ENCODE measurements around the gene MECP2.
"Not testable (repeated sequence)": the region's sequence is repeated elsewhere in the genome, so short reads cannot be mapped to it uniquely, and the experiment has no call there.

MECP2 gene

DNA sequence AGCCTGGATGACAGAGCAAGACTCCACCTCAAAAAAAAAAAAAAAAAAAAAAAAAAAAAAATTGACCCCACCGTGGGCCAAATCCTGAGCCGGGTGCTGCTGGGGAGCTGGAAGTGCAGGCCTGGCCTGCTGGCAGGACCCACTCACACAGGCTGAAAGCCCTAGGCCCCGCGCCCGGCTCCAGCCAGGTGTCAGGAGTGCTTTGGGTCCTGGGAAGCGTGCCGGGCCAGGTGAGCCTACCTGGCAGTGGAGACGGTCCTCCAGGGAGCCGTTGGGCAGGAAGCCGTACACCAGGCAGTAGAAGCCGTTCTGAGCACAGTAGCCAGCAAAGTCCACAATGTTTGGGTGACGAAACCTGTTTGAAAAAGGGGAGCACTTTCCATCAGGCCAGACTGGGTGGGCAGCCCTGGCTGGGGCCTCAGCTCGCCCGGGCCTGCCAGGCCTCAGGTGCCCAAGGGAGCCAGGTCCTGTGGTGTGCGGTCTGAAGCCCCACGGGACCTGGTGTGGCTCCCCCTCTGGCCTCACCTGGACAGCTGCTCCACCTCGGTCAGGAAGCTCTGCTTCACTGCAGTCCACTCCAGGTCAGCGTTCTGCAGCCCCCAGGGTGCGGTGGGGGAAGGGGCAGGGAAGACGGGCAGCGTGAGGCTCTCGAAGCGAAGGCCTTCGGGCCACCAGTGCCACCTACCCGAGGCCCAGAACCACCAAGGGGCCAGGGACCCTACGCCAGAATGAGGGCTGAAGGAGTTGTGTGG is 79.6 kb downstream of the MECP2 start:
- DNase-seq (ENCODE audit: low spot score), result no peak

DNA sequence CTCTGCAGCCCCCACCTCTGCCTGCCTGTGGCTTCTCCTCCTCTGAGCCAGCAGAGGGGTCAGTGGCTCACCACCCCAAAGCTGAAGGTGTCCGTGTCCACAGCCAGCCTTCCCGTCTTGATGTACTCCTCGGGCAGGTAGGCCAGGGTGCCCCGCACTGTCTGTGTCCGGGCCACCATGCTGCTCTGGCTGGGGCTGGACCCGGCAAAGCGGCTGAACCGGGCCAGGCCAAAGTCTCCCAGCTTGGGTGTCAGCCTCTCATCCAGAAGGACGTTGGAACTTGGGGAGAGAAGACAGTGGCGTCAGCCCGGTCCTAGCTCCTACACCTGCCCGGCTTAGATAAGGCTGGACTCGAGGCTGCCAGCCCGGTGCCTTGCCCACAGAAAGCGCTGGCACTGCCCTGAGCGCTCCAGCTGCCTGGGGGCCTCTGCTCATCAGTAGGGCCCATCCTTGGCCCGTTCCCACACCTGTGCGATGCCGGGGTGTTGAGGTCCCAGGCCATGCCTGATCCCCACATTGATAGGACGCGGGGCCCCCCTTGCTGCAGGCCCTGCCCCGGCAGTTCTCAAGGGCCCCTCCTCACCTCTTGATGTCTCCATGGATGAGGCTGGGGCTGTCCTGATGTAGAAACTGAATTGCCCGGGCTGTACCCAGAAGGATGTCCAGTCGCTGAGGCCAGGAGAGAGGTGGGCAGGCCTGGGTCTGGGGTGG is 81.0 kb downstream of the MECP2 start:
- no peak for DNase-seq (ENCODE audit: low spot score)

DNA sequence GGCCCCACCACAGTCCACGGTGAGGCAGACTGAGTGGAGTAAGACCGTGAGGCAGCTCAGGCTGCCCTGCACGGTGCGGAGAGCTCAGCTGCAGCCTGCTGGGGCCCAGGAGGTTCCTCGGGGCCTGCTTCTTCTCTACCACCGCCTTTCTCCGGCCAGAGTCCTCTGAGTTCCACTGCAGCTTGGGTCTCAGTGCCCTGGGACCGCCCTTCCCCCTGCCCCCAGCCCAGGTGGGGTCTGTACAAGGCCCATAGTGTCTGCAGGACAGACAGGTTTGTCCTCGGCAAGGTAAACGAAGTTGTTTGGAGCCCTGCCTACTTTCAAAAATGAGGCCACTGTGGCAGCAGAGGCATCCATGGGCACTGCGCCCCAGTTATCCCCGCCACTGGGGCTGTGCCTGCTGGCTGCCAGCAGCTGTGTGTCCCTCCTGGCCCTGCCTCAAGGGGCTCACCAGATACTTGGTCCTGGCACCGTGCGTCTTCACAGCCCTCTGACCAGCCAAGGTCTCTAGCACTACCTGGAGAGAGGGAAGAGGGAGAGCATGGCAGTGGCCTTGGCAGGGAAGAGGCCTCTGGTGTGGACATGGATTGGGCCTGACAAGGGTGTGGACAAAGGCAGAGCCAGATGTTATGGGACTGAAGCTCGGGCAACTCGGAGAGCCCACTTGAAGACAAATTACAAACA is 81.8 kb downstream of the MECP2 start:
- no peak for DNase-seq (ENCODE audit: low spot score)

DNA sequence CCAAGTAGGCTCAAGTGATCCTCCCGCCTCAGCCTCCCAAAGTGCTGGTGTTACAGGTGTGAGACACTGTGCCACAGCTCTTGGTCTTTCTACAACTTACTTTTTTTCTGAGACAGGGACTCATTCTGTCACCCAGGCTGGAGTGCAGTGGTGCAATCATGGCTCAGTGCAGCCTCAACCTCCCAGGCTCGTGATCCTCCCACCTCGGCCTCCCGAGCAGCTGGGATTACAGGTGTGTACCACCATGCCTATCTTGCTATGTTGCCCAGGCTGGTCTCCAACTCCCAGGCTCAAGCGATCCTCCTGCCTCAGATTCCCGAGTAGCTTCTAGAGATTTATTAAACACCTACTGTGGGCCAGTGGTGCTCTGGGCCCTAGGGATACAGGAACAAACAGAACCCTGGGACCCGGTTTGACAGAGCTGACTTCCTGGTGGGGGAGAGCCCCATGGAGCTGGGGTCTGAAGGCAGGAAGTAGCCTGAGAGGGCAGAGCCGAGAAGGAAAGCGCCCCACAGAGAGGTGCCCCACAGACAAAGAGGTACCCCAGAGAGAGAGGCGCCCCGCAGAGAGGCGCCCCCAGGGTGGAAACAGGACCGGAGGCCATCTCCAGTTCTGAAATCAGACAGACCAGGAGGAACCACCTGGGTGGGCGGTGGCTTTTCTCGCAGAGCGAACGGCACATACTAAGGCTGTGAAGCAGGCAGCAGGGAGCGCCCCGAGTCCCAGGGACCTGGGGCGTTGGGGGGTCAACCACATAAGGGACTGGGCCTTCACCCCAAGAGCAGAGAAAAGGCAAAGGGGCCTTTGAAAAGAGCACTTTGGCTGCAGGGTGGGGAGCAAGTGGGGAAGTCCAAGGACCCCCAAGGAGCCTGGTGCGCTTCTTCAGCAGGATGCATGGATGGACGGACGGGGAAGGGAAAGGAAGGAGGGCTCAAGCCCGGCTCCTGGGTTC is 82.8 kb downstream of the MECP2 start:
- no peak for DNase-seq (ENCODE audit: low spot score)

DNA sequence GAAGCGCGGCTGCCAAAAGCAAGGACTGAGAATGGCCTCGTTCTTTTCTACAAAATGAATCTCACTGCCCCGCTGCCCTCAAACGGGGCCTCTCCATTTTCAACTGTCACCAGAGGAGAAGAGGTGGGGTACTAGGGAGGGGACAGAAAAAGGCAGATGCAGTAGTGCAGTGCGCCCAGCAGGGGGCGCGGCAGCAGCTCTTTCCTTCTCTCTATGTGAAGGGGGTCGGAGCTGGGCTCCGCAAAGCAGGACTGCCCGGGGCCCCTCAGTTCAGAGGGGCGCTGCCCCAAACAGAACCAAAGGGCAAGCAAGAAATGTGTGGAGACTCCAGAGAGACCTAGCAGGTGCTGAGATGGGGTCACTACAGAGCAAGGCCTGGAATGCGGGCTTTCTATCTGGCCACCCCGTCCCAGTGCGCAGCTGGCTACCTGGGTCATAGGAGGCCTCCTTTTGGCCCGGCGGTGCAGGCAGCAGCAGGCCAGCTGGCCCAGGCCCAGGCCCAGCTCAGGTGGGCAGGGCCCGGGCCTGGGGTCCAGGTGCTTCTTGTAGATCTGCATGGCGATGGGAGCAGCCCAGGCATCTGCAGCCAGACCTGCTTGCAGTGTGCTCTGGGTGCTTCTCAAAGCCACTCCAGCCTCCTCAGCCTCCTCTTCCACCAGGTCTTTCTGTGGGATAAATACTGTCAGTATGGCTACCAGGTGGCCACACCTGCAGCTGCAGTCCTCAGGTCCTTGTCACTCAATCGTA is 83.7 kb downstream of the MECP2 start:
- DNase-seq (ENCODE audit: low spot score), result peak; percentile 53

DNA sequence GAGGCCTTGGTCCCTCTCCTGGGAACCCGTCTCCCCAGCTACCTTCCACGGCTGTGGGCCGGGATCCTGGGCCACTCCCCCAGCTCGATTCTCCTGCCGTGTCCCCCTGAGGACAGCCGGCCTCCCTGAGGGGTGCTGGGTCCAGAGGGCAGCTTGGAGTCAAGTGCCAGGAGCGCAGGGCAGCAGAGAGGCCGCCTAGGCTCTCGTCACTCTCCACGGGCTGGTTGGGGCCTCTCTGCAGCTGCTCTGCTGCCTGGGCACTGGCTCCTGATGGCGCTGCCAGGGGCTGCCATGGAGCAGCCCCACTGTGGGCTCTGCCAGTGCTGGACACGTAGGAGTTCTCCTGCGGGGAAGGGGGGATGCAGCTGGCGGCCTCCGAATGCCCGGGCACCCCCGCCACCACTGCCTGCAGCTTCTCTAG is 84.5 kb downstream of the MECP2 start:
- DNase-seq (ENCODE audit: low spot score), result no peak

DNA sequence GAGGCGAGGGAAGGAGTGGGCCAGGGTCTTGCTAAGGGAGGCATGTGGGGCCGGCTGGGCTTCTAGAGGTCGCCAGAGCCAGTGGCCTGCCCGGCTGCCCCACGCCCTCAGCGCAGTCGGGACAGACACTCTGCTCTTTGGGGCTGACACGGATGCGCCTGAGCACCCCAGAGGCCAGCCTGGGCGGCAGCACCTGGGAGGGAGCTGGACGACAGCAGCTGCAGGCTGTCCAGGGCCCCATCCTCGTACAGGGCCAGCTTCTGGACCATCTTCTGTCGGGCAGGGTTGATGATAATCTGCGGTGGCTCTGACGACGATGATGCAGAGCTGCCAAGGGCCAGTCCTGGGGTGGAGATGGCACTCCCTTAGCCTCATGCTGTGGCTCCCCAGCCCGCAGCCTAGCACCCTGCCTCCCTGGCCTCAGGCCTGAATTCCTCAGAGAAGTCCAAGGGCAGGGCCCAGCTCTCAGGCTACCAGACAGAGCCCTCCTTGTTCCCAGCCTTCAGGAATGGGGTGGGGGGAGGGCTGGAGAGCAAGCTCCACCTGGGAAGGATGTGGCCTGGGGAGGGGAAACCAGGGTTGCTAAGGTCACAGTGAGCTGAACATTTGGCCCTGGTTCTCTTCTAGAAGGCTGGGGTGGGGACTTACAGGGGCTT is 85.1 kb downstream of the MECP2 start:
- DNase-seq (ENCODE audit: low spot score), result no peak

DNA sequence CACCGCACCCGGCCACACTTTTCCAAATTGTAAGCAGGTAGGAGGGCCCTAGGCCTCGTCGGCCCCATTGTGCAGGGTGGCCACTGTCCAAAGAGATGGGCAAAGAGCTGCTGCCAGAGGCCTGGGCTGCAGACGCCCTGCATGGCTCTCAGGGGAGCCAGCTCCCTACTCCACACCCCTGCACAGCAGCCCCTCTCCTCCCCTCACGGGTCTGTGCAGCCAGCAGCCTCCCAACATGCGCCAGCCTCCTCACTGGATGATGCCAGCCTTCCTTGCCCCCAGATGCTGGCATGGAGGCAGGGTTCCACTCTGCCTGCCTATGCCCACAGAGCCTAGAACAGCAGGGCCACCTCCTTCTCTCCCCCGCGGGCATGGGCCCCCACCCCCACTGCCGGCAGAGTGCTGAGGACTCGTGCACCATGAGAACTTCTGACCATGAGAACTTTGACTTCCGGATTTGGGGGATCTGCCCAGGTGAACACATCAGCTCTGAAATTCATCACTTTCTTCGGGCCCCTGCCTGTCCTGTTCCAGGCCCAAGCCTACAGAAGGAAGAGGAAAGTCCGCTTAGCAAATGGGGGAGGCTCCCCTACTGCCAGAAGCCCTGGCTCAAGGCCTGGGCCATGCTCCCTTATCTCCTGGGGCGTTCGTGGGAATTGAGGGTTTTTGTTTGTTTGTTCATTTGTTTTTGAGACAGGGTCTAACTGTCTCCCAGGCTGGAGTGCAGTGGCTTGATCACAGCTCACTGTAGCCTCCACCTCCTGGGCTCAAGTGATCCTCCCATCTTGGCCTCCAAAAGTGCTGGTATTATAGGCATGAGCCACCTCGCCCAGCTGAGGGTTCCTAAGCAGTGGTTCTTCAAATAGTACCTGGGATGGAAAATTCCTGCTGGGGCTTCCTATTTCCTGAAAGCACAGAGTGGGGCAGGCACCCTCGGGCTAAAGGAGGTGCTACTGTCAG is 85.9 kb downstream of the MECP2 start:
- DNase-seq (ENCODE audit: low spot score), result no peak

DNA sequence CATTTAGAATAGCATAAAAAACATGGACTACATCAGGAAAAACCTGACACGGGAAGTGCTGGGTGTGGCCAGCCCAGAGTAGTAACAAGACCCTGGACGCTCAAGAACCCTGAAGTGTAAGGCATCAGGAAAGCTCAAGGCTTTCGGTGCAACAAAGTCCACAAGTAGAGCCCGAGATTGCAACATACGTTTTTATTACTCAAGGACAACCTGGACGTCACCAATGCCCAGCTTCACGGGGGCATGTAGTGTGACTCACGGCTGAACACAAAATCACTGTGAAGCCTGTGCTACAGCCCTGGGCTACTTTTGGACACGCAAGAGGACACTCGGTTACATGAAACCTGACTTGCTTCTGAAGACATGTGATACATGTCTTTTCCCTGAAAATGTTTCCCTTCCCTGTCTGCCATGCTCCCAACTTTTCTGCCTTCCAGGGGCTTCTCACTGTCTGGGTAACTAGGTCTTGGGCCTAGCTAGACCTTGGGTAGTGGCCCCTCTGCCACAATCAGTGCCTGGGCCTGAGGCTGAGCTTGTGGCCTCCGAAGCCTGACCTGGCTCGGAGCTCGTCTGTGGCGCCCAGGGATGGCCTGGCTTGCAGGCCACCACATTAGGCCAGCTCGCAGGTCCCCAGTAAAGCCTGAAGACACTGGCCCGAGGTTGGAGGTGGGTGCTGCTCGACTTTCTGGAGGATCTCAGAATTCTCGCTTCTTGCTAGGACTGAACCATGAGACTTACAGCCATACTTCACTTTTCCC is 87.0 kb downstream of the MECP2 start:
- no peak for DNase-seq (ENCODE audit: low spot score)

DNA sequence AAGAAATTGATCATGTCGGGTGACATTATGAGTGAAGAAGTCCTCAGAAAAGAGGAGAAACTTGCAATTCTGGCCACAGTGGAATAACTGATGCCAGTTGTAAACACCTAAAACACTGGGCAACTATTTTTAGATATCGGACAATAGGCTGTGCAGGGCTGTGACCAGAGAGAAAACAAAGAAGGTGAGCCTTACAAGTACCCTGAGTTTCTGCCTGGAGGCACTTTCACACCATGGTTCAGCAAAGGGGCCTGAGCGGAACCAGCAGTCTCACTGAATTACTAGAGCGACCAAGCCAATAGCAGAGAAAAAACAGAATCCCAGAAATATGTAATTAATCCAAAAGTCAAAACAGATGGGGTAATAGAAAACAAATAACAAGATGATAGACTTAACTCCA is 89.0 kb downstream of the MECP2 start:
- no peak for DNase-seq (ENCODE audit: low spot score)

DNA sequence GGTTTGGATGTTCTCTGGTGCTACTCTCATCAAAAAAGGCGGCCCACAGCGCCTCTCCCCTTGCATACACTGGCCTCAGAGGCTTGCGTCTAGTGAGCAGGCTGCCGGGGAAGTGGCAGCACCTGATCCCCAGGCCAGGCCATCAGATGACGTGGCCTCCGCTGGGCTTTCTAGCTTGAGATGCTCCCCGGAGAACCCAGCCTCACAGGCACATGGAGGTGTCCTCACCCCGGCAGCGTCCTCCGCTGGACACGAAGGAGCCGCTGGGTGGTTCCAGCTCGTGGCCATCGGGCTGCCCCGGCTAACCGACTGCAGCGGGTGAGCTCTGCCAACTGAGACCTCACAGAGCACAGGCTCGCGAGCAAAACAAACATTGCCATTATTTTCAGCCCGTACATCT is 90.6 kb downstream of the MECP2 start:
- no peak for DNase-seq (ENCODE audit: low spot score)

DNA sequence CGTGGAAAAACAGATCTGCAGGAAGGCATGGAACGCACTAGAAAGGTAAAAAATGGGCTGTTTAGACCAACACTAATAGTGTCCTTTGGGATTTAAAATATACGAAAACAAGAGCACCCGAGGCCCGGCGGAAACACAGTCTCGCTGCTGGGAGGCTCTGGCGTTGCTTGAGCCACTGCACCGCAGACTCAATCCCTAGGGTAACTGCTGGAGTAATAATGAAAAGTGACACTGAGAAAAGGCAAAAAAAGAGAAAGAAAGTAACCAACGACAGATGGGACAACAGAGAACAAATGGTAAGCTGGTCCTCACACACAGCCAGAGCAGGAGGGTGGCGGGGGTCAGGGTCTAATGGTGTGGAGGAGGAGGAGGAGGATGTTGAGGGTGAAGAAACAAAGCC is 93.2 kb downstream of the MECP2 start:
- DNase-seq (ENCODE audit: low spot score), result no peak

DNA sequence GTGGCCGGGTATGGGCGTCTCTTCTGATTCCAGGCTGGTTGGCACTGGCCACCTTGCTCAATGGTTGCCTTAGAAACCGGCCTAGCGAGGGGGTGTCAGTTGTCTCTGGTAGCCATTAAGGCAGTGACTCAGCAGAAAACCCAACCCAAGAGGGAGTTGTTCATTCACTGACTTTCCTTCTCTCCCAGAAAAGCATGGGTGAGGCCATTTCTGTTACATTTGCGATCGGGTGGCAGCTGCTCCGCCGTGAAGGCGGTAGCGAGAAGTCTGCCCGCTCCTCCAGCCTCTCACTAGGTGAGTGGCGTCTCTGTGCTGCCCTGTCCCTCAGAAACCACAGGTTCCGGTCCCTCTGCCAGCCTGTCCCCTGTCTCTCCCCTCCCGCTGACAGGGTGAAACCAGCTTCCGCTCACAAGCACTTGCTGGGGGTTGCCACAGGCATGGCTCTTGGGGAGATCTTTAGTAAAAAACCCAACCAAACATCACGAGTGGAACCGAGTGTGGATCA is 95.2 kb downstream of the MECP2 start:
- DNase-seq (ENCODE audit: low spot score), result no peak

DNA sequence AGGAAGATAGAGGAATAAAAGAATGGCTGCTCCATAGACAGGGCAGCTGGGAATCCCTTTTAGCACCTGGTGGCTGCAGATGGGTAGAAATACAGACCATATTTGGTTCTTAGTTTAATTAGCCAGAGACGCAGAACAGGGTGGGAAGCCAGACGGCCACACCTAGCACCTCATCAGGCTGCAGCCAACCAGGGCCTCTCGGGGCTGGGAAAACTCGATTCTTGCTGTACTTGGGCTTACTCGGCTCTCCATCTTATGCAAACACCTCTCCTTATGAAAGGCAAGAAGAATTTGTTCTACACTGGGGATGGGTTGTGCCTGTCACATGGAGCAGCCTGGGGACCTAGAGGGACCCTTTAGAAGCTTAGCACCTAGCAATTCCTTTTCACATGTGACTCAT is 97.5 kb downstream of the MECP2 start:
- DNase-seq (ENCODE audit: low spot score), result no peak

DNA sequence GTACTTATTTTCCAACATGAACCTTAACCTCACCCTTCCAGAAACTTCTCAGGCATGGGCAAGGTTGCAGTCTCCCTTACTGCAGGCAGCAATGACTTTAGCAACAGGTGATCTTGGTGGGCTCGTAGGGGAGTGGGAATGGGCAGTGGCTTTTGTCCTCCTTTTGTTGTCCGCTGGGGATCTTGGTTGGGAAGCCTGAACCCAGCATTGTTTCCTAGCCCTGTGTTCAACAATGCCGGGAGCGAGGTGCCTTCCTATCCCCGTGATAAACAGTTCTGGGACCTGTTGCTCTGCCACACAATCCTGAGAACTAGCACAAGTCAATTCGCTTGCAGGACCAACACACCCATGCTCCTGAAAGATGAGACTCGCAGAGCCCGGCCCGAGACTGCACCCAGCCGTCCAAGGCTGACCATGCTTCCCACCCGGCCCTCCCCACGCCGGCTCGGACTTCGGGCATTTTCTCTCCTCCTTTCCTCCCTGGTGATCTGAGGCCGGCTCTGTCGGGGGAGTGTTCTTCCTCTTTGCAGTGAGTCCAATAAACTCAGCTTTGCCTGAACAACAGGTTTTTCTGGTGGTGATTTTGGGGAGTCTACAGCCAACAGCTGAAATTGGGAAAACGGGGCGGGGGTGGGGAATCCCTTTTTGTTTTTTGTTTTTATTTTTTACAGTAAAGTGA is 98.0 kb downstream of the MECP2 start:
- no peak for DNase-seq (ENCODE audit: low spot score)

DNA sequence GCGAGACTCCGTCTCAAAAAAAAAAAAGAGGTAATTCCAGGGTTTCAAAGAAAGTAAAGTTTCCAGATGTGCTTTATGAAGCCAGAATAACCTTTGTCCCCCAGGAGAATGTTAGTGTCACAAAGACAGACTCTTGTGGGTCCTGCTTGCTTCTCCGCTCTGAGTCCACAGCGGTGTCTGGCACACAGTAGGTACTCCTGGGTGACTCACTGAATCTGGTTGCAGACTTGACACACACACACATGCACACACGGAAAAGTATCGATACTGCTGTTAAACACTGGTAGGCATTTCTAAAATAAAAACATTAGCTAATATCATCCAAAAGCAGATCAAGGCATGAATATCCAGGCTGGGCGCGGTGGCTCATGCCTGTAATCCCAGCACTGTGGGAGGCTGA is 102.0 kb downstream of the MECP2 start:
- DNase-seq (ENCODE audit: low spot score), result no peak

DNA sequence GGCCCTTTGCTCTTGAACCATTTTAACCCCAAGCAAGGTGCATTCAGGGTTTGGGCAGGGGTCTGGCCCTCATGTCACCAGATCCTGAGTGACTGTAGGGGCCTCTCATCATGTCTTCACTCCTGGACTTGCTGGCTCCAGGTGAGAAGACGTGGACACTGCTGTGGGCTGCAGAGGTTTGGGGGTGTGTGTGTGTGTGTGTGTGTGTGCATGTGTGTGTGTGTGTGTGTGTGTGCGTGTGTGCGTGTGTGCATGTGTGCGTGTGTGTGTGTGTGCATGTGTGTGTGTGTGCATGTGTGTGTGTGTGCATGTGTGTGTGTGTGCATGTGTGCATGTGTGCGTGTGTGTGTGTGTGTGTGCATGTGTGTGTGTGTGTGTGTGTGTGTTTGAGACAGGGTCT is 103.1 kb downstream of the MECP2 start:
- not testable (repeated sequence) for DNase-seq (ENCODE audit: low spot score)

DNA sequence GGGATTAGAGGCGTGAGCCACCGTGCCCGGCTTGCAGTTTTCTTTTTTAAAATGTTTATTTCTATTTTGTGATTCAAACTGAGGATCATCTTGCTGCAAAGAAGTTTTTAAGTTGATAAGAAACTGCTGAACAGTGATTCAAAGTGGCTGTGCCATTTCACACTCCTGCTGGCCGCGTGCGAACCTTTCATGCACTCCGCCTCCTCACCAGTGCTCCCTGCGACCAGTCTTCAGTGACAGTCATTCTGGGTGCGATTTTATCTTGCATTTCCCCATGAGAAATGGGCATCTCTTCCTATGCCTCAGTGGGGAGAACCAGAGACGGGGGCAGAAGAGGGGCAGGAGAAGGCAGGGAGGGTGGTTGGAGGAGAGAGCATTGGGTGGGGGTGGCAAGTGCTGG is 103.5 kb downstream of the MECP2 start:
- no peak for DNase-seq (ENCODE audit: low spot score)
